ENCODE results near the gene TBC1D9B. TPM values are rescaled to one million over a fixed set of nuclear protein-coding genes. Genes with fewer than 3 reads are reported as not detected.
A peak's percentile ranks its signal among the peaks of the same experiment; 100 is the strongest.

The TBC1D9B gene
- total and polyA plus RNA-seq, 2 of the 13 experiments (the other 11 are each of a cell fraction or from before 2014, with no cell fraction given): 35.0 to 50.0 TPM

- peak; percentile 53; the same call in 1 of the 2 replicates for TF ChIP-seq ZNF331 (CRISPR knock-in tag; IDR thresholded peaks at IDR 0.05)
- peak; percentile 22; the same call in 1 of the 2 replicates for TF ChIP-seq CSRNP1 (CRISPR knock-in tag; IDR thresholded peaks at IDR 0.05)
- TF ChIP-seq ZBTB34 (CRISPR knock-in tag; IDR thresholded peaks at IDR 0.05): peak; percentile 10; the same call in 1 of the 2 replicates
- TF ChIP-seq RNF2 (conservative IDR thresholded peaks at IDR 0.05; ENCODE audit: low read depth): peak; percentile 93
- 0 out of 2 replicates have a peak, but pooled peaks have one; percentile 39 for TF ChIP-seq HOXA9 (CRISPR knock-in tag; IDR thresholded peaks at IDR 0.05; ENCODE audit: borderline replicate concordance)
- no peak; the same call in 1 of the 2 replicates for TF ChIP-seq ZNF329 (CRISPR knock-in tag; IDR thresholded peaks at IDR 0.05; ENCODE audit: low read depth)
- TF ChIP-seq BORCS8-MEF2B (CRISPR knock-in tag; IDR thresholded peaks at IDR 0.05): peak; percentile 81; the same call in 1 of the 2 replicates
- peak; percentile 57; the same call in 1 of the 2 replicates for TF ChIP-seq ZNF589 (CRISPR knock-in tag; conservative IDR thresholded peaks at IDR 0.05)
- no peak for TF ChIP-seq ZNF260 (CRISPR knock-in tag; IDR thresholded peaks at IDR 0.05; ENCODE audit: borderline replicate concordance, low read depth)
- no peak for TF ChIP-seq CHCHD3 (CRISPR knock-in tag; IDR thresholded peaks at IDR 0.05)
- TF ChIP-seq ZNF660 (CRISPR knock-in tag; IDR thresholded peaks at IDR 0.05; ENCODE audit: borderline replicate concordance, low read depth): no peak; the same call in 1 of the 2 replicates
- TF ChIP-seq ZNF597 (CRISPR knock-in tag; IDR thresholded peaks at IDR 0.05): no peak
- TF ChIP-seq ZGPAT (CRISPR knock-in tag; IDR thresholded peaks at IDR 0.05): no peak; the same call in 1 of the 2 replicates
- 0 out of 2 replicates have a peak, but pooled peaks have one; percentile 8 for TF ChIP-seq ZBTB43 (CRISPR knock-in tag; conservative IDR thresholded peaks at IDR 0.05)
- TF ChIP-seq ZNF570 (CRISPR knock-in tag; IDR thresholded peaks at IDR 0.05; ENCODE audit: borderline replicate concordance): peak; percentile 18; the same call in 1 of the 2 replicates
- peak; percentile 97 for TF ChIP-seq ZFP82 (CRISPR knock-in tag; IDR thresholded peaks at IDR 0.05; ENCODE audit: borderline replicate concordance)
- TF ChIP-seq ZNF547 (CRISPR knock-in tag; IDR thresholded peaks at IDR 0.05): 0 out of 2 replicates have a peak, but pooled peaks have one; percentile 15
- TF ChIP-seq SOX13 (IDR thresholded peaks at IDR 0.05): no peak
- peak in 1 of 2 experiments; percentile 42; a peak in 1 of 4 replicates for TF ChIP-seq SOX13 (CRISPR knock-in tag; conservative IDR thresholded peaks at IDR 0.05 in 1 of 2, IDR thresholded peaks at IDR 0.05 in 1 of 2)
- TF ChIP-seq ZMYM2 (CRISPR knock-in tag; IDR thresholded peaks at IDR 0.05): 0 out of 2 replicates have a peak, but pooled peaks have one; percentile 28
- no peak for TF ChIP-seq REPIN1 (CRISPR knock-in tag; IDR thresholded peaks at IDR 0.05; ENCODE audit: borderline replicate concordance, low read depth)
These were observed 88.2 kb downstream of the TBC1D9B start (continued) for GRCh38 chr5:179819296-179820126.

Measured in HepG2 (cell line).